CD14-positive monocyte (primary cell): ENCODE results near the gene AP3B2. TPM values are rescaled to one million over a fixed set of nuclear protein-coding genes. Genes with fewer than 3 reads are reported as not detected.

Experiments used
- DNase-seq, 3 donors: peaks; one replicate each; pipeline ENCODE4 v3.0.0-alpha.2; 2011 to 2022
- H2AFZ ChIP-seq: 2 replicates; pipeline ENCODE4 v1.6.0; 2012; ENCODE audit warnings: mild to moderate bottlenecking, low read depth, low read length, inconsistent platforms; ENCODE audit not compliant: insufficient read depth, poor library complexity, severe bottlenecking
- H3K27ac ChIP-seq, 2 donors: 1 replicate in 1 of 2; 2 replicates in 1 of 2; pipeline ENCODE4 v1.5.1; 2012 to 2013; ENCODE audit warnings: low read length in 2 of 2, control low read depth in 1 of 2, inconsistent platforms in 1 of 2, low read depth in 1 of 2, mild to moderate bottlenecking in 1 of 2
- H3K27me3 ChIP-seq, 2 donors: one replicate each; pipeline versions ENCODE4 v1.6.0 to v1.6.1; 2011 to 2013; ENCODE audit warnings: low read length in 2 of 2; ENCODE audit not compliant: control insufficient read depth in 2 of 2, insufficient read depth in 2 of 2
- H3K36me3 ChIP-seq, 2 donors: replicated peaks in 1 of 2; 1 replicate in 1 of 2; 2 replicates in 1 of 2; pipeline versions ENCODE4 v1.5.1 to v1.6.1; 2012 to 2013; ENCODE audit warnings: low read length in 2 of 2, control low read depth in 1 of 2, inconsistent platforms in 1 of 2, mild to moderate bottlenecking in 1 of 2; ENCODE audit not compliant: insufficient read depth in 2 of 2, control insufficient read depth in 1 of 2
- H3K4me1 ChIP-seq, 2 donors: 1 replicate in 1 of 2; 2 replicates in 1 of 2; pipeline versions ENCODE4 v1.5.1 to v1.6.1; 2012 to 2013; ENCODE audit warnings: low read length in 2 of 2, control low read depth in 1 of 2, inconsistent platforms in 1 of 2, mild to moderate bottlenecking in 1 of 2, moderate library complexity in 1 of 2; ENCODE audit not compliant: insufficient read depth in 2 of 2, control insufficient read depth in 1 of 2
- H3K4me2 ChIP-seq: replicated peaks from 2 replicates; pipeline ENCODE3; 2012; ENCODE audit warnings: low read length, moderate library complexity, mild to moderate bottlenecking; ENCODE audit not compliant: poor library complexity, severe bottlenecking; ENCODE audit errors: extremely low read depth
- H3K4me3 ChIP-seq, 3 experiments: fragments of 200-600 bp in 1 of 3; sonication (generic) in 1 of 3; replicated peaks in 1 of 3; 1 replicate in 2 of 3; 2 replicates in 1 of 3; pipeline ENCODE4 v1.5.1; 2011 to 2013; ENCODE audit warnings: low read length in 3 of 3, mild to moderate bottlenecking in 3 of 3, control low read depth in 2 of 3, low read depth in 2 of 3, inconsistent platforms in 1 of 3, moderate library complexity in 1 of 3
- H3K79me2 ChIP-seq: 2 replicates; pipeline ENCODE4 v1.6.0; 2012; ENCODE audit warnings: mild to moderate bottlenecking, control low read depth, inconsistent platforms, low read length, moderate library complexity; ENCODE audit not compliant: insufficient read depth
- H3K9ac ChIP-seq: 2 replicates; pipeline ENCODE4 v1.6.0; 2017; ENCODE audit warnings: low read length, mild to moderate bottlenecking; ENCODE audit not compliant: insufficient read depth, poor library complexity, severe bottlenecking
- H3K9me3 ChIP-seq, 2 donors: replicated peaks in 1 of 2; 1 replicate in 1 of 2; 2 replicates in 1 of 2; pipeline versions ENCODE4 v1.5.1 to v1.6.1; 2012 to 2013; ENCODE audit warnings: low read length in 2 of 2, control low read depth in 1 of 2; ENCODE audit not compliant: control insufficient read depth in 1 of 2, insufficient read depth in 1 of 2
- H4K20me1 ChIP-seq: 2 replicates; pipeline ENCODE4 v1.6.0; 2012; ENCODE audit warnings: mild to moderate bottlenecking, low read length, control low read depth, moderate library complexity; ENCODE audit not compliant: insufficient read depth
- H3K27ac Mint-ChIP-seq, 7 donors: one replicate each; pipeline ENCODE4 v1.8.0; 2020; ENCODE audit warnings: mild to moderate bottlenecking in 7 of 7, mixed read lengths in 7 of 7, moderate library complexity in 6 of 7, inconsistent platforms in 2 of 7
- H3K27me3 Mint-ChIP-seq, 3 donors: one replicate each; pipeline ENCODE4 v1.8.0; 2021 to 2022; ENCODE audit warnings: low read depth in 3 of 3, mild to moderate bottlenecking in 3 of 3, mixed read lengths in 3 of 3, moderate library complexity in 3 of 3, inconsistent platforms in 1 of 3
- H3K36me3 Mint-ChIP-seq, 2 donors: one replicate each; pipeline ENCODE4 v1.8.0; 2020; ENCODE audit warnings: mixed read lengths in 2 of 2, inconsistent platforms in 1 of 2, mild to moderate bottlenecking in 1 of 2
- H3K4me1 Mint-ChIP-seq: one replicate; pipeline ENCODE4 v1.8.0; 2020; ENCODE audit warnings: mild to moderate bottlenecking, mixed read lengths
- H3K4me3 Mint-ChIP-seq, 2 donors: one replicate each; pipeline ENCODE4 v1.8.0; 2020; ENCODE audit warnings: mild to moderate bottlenecking in 2 of 2, mixed read lengths in 2 of 2, moderate library complexity in 1 of 2
- H3K9me3 Mint-ChIP-seq, 7 donors: one replicate each; pipeline ENCODE4 v1.8.0; 2020 to 2022; ENCODE audit warnings: mixed read lengths in 7 of 7, mild to moderate bottlenecking in 6 of 7, moderate library complexity in 6 of 7, inconsistent platforms in 2 of 7
- WGBS: methylation state at CpG from one replicate; pipeline ENCODE4 v1.1.5; 2013; ENCODE audit warnings: missing lambda C conversion rate; ENCODE audit not compliant: insufficient coverage; 5-methylcytosine and 5-hydroxymethylcytosine counted together
- intact Hi-C, 2 donors: fragments of 100-400 bp; cut with micrococcal nuclease; formaldehyde crosslinking; loops; one replicate each; pipeline versions ENCODE4 v1.15.0 to v1.15.1; 2023
- polyA plus RNA-seq, 3 donors: library from polyadenylated mRNA; depleted of rRNA in 1 of 3; unstranded in 2 of 3; stranded (reverse) in 1 of 3; fragments of 300-500 nt in 2 of 3; fragments of >200 nt in 1 of 3; fragmentation: Illumina TruSeq in 2 of 3; gene quantifications; 1 replicate in 2 of 3; 2 replicates in 1 of 3; pipeline ENCODE4 v1.2.3, GENCODE V29; 2012 to 2021
- TF ChIP-seq, protein P1 (sequence below): fragments of 200-600 bp; IDR thresholded peaks from one replicate; pipeline ENCODE4 v1.8.0; 2022; ENCODE audit warnings: antibody characterized with exemption, mild to moderate bottlenecking

The AP3B2 gene
- polyA plus RNA-seq, 3 donors, result 0.85 to 0.95 TPM; not detected in 1

DNA sequence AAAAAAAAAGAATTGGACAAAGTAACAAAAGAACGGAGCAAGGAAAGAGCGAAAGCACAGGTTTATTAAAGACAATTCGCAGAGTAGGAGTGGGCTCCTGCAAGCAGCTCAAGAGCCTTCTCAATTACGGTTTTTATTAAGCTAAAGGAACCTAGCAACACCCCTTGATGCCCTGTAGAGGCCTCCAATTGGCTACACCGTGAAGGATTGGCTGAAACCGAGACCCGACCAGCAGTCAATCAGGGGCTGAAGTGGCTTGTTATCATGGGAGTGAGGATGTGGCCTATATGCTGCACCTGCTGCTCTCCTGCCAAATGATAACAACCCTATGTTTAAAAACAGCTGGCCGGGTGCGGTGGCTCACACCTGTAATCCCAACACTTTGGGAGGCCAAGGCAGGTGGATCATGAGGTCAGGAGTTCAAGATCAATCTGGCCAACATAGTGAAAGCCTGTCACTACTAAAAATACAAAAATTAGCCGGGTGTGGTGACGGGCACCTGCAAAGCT is 20.4 kb upstream of the AP3B2 start:
- Mint-ChIP-seq H3K4me3 (no peak overlapping the region), H3K4me1 (no peaks in the 10 kb centered on the region), H3K9me3 (peaks cover 0 to 2% (median 0%) of the 10 kb centered on the region in 7 donors), H3K27ac (no peak overlapping the region), H3K27me3 (peaks cover 0 to 2% (median 0%) of the 10 kb centered on the region in 3 donors), H3K36me3 (peaks cover 1 to 3% of the 10 kb centered on the region in 2 donors)
- no peak for DNase-seq
- TF ChIP-seq, protein P1, sequence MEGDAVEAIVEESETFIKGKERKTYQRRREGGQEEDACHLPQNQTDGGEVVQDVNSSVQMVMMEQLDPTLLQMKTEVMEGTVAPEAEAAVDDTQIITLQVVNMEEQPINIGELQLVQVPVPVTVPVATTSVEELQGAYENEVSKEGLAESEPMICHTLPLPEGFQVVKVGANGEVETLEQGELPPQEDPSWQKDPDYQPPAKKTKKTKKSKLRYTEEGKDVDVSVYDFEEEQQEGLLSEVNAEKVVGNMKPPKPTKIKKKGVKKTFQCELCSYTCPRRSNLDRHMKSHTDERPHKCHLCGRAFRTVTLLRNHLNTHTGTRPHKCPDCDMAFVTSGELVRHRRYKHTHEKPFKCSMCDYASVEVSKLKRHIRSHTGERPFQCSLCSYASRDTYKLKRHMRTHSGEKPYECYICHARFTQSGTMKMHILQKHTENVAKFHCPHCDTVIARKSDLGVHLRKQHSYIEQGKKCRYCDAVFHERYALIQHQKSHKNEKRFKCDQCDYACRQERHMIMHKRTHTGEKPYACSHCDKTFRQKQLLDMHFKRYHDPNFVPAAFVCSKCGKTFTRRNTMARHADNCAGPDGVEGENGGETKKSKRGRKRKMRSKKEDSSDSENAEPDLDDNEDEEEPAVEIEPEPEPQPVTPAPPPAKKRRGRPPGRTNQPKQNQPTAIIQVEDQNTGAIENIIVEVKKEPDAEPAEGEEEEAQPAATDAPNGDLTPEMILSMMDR, result no peak
- 94% methylated on average over 3 of the region's 11 CpGs for WGBS
- Histone ChIP-seq H3K9ac (no peak overlapping the region), H2AFZ (no peak overlapping the region), H3K79me2 (no peaks in the 10 kb centered on the region), H3K27me3 (no peaks in the 10 kb centered on the region), H3K27ac (no peak overlapping the region), H3K4me1 (no peaks in the 10 kb centered on the region), H3K4me2 (no peak overlapping the region), H3K36me3 (no peaks in the 10 kb centered on the region), H3K4me3 (no peak overlapping the region), H3K9me3 (no peaks in the 10 kb centered on the region), H4K20me1 (no peaks in the 10 kb centered on the region)
- intact Hi-C loops, result no loop called here

DNA sequence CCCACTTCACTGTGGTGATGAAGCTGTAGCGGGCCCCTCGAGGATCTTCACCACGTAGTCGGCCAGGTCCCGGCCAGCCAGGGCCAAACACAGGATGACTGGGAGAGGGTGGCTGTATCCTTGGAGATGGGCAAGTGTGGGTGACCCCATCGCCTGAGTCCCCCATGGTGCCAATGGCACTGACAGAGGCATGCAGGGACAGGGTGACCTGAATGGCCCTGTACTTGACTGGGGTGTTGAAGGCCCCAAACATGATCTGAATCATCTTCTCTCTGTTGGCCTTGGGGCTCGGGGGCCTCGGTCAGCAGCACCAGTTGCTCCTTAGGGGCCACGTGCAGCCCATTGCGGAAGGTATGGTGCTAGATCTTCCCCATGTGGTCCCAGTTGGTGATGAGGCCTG is 17.1 kb upstream of the AP3B2 start:
- WGBS, result 97% methylated on average over 6 of the region's 10 CpGs
- no peak overlapping the region for H3K4me3 ChIP-seq
- intact Hi-C loops, result no loop called here
- H3K4me2 ChIP-seq, result no peak overlapping the region
- Mint-ChIP-seq H3K27ac (no peak overlapping the region), H3K4me1 (peaks cover 3% of the 10 kb centered on the region), H3K4me3 (no peak overlapping the region), H3K9me3 (peaks cover 0 to 6% (median 0%) of the 10 kb centered on the region in 7 donors), H3K27me3 (peaks cover 0 to 3% (median 2%) of the 10 kb centered on the region in 3 donors), H3K36me3 (no peaks in the 10 kb centered on the region)
- H4K20me1 ChIP-seq, result no peaks in the 10 kb centered on the region
- H3K9me3 ChIP-seq, result no peaks in the 10 kb centered on the region
- no peaks in the 10 kb centered on the region for H3K27me3 ChIP-seq
- no peak overlapping the region for H3K27ac ChIP-seq
- no peaks in the 10 kb centered on the region for H3K36me3 ChIP-seq
- no peak overlapping the region for H2AFZ ChIP-seq
- no peaks in the 10 kb centered on the region for H3K4me1 ChIP-seq
- H3K9ac ChIP-seq, result no peak overlapping the region
- DNase-seq, result no peak
- no peaks in the 10 kb centered on the region for H3K79me2 ChIP-seq
- TF ChIP-seq, protein P1, result no peak
